ENCODE measurements around the gene TBRG1. TPM values are rescaled to one million over a fixed set of nuclear protein-coding genes. Genes with fewer than 3 reads are reported as not detected.
"Not testable (repeated sequence)": the region's sequence is repeated elsewhere in the genome, so short reads cannot be mapped to it uniquely, and the experiment has no call there.

The TBRG1 gene, protein sequence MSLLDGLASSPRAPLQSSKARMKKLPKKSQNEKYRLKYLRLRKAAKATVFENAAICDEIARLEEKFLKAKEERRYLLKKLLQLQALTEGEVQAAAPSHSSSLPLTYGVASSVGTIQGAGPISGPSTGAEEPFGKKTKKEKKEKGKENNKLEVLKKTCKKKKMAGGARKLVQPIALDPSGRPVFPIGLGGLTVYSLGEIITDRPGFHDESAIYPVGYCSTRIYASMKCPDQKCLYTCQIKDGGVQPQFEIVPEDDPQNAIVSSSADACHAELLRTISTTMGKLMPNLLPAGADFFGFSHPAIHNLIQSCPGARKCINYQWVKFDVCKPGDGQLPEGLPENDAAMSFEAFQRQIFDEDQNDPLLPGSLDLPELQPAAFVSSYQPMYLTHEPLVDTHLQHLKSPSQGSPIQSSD
- 39.5 TPM for total RNA-seq

DNA sequence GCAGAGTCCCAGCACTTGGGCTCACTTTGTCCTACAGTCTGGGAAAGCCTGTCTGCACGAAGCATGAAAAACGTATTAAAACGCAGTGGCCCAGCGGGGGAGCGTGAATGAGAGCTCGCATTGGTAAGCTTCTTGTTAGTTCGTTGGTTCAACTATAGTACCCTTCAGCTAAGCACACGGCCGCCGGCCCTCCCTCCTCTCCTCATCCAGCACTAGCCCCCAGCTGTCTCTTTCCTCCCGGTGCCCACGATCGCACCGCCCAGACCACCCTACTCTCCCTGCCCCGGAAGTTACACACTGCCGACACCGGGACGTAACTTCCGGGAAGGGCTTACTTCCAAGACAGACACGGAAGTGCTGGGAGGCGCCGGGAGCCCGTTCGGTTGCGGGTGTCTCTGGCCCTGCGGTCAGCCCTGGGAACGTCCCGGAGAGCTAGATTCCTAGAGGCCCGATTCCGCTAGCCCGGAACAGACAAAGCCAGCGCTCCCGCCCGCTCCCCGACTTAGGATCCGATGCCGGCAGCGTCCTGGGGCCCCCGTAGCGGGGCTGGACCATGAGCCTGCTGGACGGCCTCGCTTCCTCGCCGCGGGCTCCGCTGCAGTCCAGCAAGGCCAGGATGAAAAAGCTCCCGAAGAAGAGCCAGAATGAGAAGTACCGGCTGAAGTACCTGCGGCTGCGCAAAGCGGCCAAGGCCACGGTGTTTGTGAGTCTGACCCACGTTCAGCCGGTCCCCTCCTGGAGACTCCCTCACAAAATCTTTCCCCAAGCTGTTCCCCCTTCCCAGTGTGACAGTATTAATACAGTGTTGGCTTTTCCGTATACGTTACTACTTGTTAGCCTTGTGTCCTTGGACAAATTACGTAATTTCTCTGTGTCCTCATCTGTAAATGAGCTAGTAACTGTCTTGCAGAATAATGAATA, at the start of gene TBRG1:
Gene TBRG1 (plus strand): TSS at position 334 of the 921 bp plus-strand sequence. CDS start 220 bp downstream, at position 554.
- peak; percentile 90 for DNase-seq (ENCODE audit: low spot score)

DNA sequence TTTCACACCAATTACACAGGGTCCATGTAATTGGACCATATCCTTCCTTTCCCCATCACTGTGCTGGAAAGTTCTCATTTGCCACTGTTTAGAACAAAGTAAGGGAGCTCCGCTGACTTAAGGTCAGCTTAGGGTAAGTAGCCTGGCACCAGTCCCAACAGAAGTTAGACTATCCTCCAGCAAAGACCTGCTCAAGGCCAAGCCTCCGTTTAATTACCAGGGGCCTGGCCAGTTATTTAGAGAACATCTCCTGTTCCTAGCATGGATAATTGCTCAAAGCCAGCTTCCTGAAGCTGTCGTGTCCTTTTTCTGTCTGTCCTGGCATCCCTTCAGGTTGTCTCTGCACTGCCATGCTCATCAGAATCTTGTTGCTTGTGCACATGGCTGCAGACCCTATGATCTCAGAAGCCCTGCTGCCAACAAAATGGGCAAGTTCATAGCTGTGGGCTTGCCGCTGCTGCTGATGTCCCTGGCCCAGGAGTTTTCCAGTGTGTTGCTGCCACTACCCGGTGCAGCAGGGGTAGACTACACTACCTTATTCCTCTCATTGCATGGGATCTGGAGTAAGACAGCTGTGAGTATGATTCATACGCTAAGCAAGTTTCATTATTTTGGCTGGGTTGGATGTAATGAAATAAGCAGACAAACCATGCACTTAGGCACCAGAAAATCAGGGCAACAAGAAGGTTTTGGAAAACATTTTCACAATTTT, 44.8 kb upstream of the TBRG1 start:
- DNase-seq (ENCODE audit: low spot score), result no peak

DNA sequence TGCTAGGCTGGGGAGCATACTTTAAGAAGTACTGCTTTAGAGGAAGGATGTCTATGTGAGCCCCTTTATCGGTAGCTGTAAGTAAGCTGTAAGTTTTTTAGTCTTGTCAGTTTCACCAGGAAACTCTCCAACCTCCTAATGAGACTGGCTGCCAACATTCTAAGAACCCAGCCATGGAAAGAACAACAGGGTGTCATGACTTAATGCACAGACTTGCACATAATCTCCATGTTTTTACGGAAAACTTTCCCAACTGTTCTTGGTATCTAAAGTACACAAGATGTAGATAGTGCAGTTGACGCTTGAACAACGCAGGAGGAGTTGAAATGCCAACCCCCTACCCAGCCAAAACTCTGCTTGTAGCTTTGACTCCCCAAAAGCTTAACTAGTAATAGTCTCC, 43.9 kb upstream of the TBRG1 start:
- no peak for DNase-seq (ENCODE audit: low spot score)

DNA sequence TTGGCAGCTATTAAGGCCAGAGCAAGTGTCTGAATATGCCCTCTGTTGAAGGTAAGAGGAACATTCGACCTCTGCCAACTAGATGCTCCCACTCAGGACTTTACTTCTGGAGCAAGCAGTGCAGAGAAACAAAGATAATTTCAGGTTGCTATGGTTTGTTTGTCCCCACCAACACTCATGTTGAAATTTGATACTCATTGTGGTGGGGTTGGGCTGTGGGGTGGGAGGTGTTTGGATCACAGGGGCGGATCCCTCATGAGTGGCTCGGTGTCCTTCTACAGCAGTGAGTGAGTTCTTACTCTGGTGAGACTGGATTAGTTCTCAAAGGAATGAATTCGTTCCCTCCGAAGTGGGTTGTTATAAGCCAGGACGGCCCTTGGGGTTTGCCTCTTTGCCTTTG, 40.8 kb upstream of the TBRG1 start:
- no peak for DNase-seq (ENCODE audit: low spot score)

DNA sequence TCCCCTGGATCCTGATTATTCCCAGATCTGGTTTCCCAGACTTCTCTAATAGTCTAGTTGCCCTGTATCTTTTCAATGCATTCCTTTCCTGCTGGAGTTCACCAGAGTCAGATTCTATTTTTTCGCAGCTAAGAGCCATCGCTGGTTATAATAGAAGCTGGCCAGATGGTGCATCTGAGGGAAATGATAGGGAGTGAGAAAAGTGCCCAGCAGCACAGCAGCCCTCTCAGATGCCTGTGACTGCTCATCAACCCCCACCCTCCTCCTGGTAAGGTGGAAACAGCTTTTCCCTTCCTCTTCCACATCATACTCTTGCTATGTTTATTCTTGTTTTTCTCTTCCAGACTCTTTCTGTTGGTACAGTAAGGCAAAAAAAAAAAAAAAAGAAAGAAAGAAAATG, 40.1 kb upstream of the TBRG1 start:
- DNase-seq (ENCODE audit: low spot score), result no peak

DNA sequence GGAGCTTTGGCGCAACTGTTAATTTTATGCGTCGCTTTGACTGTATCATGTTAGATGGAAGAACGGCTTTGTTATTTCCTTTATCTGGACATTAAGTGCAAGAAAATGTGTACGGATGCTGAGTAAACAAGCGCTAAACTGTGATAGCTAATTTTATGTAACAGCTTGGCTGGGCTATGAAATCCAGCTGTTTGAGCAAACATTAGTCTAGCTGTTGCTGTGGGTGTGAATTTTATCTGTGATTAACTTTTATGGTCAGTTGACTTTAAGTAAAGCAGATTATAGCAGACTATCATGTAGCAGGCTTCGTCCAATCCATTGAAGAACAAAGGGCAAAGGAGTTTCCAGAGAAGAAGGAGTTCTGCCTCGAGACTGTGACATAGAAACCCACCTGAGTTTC, 38.9 kb upstream of the TBRG1 start:
- no peak for DNase-seq (ENCODE audit: low spot score)

DNA sequence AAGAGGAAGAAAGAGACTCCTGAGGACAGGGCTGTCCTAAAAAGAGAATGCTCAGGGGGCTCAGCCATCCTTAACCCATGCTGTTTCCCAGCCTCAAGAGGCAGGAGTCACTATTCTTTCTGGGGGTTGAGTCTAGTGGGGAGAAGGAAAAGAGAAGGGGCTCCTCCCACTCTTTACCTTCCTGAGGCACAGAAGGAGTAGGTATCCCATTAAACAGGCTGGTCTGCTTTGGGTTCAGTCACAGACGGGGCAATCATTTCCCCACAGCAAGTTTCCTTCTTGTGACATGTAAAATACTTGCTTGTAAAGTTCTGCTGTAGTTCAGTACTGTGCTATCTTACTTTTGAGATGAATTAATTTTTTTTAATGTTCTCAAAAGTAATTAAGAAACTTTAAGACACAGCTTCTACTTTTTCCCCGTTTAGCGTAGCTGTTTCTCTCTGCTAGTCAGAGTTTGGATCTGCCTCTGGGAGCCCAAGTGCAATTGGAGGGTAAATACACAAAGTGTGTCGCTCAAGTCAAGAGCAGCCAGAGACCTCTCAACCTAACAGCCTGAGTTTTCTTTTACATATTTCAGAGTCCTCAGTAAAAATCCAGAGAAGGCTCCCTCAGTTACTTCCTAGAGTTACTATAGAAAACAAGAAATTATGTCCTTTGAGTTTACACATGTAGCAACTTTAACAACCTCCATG, 37.8 kb upstream of the TBRG1 start:
- DNase-seq (ENCODE audit: low spot score), result no peak

DNA sequence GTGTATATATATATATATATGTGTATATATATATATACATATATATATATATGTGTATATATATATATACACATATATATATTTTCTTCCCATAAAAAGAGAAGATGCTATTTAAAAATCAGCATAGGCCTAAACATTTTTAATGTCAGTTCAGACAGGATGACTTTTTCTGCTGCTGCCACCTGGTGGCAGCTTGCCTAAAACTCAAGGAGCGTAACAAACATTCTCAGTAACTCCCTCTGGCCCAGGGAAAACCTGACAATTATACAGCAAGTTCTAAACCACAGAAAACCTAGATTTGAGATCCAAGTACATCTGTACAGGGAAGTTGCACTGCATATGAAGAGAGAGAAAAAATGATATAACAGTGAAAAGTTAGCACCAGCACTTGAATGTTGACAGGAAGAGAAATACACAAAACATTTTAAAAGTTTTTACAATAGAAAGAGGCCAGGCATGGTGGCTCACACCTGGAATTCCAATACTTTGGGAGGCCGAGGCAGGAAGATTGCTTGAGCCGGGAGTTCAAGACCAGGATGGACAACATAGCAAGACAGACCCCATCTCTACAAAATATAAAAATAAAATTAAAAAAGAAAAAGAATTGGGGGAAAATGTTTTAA, 36.3 kb upstream of the TBRG1 start:
- peak; percentile 50 for DNase-seq (ENCODE audit: low spot score)

DNA sequence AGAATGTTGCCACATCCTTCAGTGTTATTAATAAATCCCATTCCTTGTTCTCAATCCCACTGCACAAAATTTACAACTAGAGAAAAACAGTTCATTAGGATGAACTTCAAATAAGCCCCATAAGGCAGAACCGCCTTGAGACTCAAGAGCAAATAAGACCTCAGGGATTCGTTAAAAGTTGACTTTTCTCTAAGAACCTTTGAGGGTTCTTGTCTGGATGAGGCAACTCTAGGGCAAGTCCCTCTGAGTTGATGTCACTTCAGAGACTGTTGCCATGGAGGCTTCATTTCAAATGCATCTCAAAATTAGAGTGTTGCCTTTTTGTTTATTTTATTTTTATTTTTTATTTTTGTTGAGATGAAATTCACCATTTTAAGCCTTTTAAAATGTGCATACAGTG, 31.2 kb upstream of the TBRG1 start:
- DNase-seq (ENCODE audit: low spot score), result no peak

DNA sequence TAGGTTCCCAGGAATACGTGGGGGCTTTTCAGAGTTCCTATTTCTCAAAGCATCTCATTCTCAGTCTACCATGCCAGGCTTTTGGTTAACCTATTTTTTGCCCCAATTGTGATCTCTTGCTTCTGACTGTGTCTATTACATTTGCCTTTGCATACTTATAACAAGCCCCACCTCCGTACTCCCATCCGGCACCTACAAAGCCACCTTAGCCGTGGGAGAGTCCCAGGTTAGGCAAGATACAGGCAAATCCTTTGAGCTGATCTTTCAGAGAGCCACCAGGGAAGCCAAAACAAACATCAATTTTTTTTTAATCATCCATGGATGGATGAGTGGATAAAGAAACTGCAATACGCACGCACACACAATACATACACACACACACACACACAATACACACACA, 30.0 kb upstream of the TBRG1 start:
- no peak for DNase-seq (ENCODE audit: low spot score)

DNA sequence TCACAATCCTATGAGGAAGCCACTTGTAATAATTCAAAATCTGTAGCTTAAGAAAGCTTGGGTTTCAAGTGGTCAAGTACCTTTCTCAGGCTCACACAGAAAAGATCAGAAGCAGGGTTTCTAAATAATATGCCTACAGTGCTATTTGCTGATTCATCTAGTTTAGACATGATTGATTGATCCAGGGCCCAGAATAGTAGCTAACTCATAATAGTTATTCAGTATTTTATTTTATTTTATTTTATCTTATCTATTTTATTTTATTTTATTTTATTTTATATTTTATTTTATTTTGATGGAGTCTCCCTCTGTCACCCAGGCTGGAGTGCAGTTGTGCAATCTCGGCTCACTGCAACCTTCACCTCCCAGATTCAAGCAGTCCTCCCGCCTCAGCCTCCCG, 27.4 kb upstream of the TBRG1 start:
- no peak for DNase-seq (ENCODE audit: low spot score)

DNA sequence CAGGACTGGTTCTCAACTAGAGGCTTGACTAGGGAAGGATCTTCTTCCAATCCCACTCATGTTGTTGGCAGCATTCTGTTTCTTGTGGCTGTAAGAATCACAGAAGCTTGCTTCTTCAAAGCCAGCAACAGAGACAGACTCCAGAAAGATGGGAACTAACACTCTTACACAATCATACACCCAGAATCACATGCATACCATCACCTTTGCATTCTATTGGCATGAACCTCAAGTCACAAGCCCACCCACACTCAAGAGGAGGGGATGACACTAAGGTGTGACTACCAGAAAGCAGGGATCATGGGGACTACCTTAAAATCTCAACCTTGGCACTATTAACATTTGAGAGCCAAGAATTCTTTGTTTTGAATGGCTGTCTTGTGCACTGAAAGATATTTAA, 25.0 kb upstream of the TBRG1 start:
- DNase-seq (ENCODE audit: low spot score), result no peak

DNA sequence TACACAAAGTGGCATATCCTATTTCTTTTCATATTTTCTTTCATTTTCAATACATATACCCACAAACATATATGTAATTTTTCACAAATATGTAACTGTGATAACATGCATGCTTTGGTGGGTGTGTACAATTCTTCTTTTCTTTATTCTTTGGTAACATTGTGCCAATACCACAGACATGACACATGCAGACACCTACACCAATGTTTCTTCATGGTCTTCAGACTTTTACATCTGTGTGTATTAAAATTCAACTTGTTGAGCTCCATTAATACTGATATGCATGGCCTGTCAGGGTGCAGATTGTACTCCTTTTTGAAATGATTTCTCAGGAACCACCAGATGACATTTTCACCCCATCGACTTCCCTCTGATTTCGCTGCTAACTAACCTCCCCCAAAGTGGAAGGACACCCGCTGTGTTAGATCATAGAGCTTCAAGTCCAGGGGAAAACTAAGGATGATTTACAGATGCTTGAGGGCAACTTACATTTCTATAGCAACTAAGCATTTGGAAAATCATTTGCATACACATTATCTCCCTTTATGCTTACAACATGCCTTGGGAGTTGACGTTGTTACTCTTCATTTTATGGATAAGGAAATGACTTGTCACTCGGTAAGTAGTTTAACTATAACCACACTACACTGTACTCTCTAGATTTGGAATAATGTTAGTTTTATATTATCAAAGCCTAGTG, 21.9 kb upstream of the TBRG1 start:
- DNase-seq (ENCODE audit: low spot score), result no peak

DNA sequence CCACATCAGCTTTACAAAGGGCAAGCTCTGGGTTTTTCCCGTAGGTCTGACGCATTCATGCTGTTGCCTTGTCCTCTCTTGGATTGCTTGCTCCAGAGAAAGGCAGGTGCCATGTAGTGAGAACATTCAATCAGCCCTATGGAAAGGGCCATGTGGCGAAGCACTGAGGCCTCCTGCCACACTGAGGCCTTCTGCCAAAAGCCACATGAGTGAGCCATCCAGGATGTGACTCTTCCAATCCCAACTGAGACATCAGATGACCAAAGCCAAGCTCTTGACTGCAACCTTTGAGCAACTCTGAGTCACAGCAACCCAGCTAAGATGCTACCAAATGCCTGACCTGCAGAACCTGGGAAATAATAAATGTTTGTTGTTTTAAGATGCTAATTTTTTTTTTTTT, 20.5 kb upstream of the TBRG1 start:
- no peak for DNase-seq (ENCODE audit: low spot score)

DNA sequence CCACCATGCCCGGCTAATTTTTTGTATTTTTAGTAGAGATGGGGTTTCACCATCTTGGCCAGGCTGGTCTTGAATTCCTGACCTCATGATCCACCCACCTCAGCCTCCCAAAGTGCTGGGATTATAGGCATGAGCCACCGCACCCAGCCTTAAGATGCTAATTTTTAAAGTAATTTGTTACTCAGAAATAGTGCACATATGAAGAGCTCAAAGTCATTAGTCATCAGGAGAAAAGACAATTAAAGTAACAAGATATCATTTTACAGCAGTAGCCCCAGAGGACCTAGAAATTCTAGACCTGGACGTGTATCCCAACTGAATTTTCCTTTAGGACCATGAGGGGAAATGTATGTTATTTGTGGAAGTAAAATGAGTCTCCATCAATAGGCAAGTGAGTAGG, 19.9 kb upstream of the TBRG1 start:
- not testable (repeated sequence) for DNase-seq (ENCODE audit: low spot score)

DNA sequence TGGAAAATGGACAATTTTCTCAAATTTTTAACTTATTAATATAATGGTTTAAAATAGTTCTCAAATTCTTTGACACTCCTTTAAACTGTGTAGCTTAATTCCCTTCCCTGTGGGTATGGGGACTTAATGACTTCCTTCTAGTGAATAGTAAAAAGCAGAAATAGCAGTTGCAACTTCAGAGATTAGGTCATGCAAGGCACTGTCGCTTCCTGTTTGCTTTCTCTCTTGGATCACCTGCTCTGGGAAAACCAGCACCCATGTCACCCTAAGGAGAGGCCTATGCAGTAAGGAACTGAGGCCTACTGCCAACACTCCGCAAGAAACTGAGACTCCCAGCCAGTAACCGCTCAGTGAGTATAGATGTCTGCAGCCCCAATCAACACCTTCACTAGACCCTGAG, 16.9 kb upstream of the TBRG1 start:
- no peak for DNase-seq (ENCODE audit: low spot score)

DNA sequence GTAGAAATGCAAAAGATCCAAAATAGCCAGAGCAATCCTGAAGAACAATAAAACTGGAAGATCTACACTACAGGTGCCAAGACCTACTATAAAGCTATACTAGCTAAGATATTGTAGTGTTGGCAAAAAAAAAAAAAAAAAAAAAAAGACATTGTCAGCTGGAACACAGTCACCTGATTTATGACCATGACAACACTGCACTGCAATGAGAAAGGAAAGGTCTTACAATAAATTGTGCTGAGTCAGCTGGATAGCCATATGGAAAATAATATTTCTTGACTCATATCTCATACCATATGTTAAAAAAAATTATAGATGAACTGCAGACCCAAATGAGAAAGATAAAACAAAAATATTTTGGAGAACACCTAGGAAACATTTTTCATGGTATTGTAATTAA, 14.5 kb upstream of the TBRG1 start:
- DNase-seq (ENCODE audit: low spot score), result no peak

DNA sequence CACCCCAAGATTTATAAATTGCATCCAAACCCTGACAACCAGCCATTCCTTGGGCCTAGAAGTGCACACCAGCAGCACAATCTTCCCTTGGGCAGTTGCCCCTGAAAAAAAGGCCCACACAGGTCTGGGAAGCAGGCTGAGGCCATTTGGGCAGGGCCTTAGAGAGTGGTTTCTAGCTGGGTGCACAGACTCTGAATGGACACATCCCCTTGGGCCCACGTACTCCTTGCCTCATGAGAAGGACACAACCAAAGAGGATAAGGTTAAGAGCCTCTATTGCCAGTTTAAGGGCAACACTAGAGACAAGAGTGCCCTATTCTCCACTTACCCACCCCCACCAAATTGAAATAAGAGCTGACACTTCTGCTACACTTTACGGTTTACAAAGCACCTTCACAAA, 12.4 kb upstream of the TBRG1 start:
- DNase-seq (ENCODE audit: low spot score), result no peak

DNA sequence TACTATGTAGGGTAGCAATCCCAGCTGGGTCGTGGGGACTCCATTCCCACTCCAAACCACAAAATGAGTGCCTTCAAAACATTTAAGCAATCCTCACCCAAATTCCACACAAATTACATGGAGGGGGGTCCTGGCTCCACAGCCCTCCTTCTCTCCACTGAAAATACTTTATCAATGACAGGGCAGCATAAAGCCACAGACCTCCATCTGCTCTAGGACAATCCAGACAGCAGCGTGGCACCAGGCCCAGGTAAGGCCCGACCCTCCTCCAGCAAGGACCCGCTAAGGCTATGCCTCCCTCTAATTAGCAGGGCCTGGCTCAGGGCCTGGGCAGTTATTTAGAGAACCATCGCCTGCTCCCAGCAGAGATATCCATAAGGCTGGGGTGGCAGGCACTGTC, 11.6 kb upstream of the TBRG1 start, which contains the start of gene PANX3:
Gene PANX3 (plus strand): TSS at position 365 of the 400 bp plus-strand sequence. CDS start 129 bp downstream, outside the sequence.
- DNase-seq (ENCODE audit: low spot score), result no peak

DNA sequence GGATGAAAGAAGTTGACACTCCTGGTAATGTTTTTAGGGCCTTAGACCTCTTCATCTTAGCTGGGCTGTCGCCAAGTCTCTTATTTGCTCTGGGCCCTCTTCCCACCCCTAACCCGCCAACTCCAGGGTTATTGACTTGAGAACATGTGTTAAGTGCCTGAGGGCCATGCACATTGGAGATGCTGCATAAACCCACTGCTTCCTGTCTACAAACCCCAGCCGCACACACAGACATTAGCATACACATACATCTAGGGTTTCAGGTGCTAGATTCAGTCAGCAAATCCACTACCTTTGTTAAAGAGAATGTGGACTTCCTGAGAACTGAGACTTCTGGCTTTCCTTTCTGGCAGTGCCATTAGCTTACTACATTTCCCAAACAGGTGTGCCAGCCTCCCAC, 10.6 kb upstream of the TBRG1 start:
- no peak for DNase-seq (ENCODE audit: low spot score)
